ENCODE data around the gene ERMAP. TPM values are rescaled to one million over a fixed set of nuclear protein-coding genes. Genes with fewer than 3 reads are reported as not detected.
"Not testable (repeated sequence)": the region's sequence is repeated elsewhere in the genome, so short reads cannot be mapped to it uniquely, and the experiment has no call there.

ERMAP gene
- total RNA-seq, 1 experiment from 2014 or later: 17.2 TPM

- CTCF ChIA-PET: interaction anchor here (0.8 kb wide), 1 partner anchor 27 kb away, joined by 3 read pairs; no protein-coding TSS in a partner anchor
- POLR2A ChIA-PET: interaction anchor here (0.6 to 1.4 kb wide), 5 partner anchors 10 to 299 kb away, joined by 3 to 6 read pairs (median 3); partner anchors contain the start of gene YBX1
- H3K27me3 Mint-ChIP-seq (ENCODE audit: insufficient read depth, unreplicated experiment): no peaks in the 10 kb centered on the region
- peaks cover 5% of the 10 kb centered on the region for H3K36me3 Mint-ChIP-seq (ENCODE audit: insufficient read depth, unreplicated experiment)
- no peaks in the 10 kb centered on the region for H3K4me1 Mint-ChIP-seq (ENCODE audit: insufficient read depth, unreplicated experiment)
- H3K4me3 Mint-ChIP-seq (ENCODE audit: unreplicated experiment): no peak overlapping the region
- no peak for DNase-seq (ENCODE audit: unreplicated experiment)
- no TSS peak for BruUV-seq (replicated peaks)
- intact Hi-C loops (cut with micrococcal nuclease): no loop called here
- H3K27ac Mint-ChIP-seq (ENCODE audit: low read depth, unreplicated experiment): no peak overlapping the region
- no peak for TF ChIP-seq CTCF (IDR thresholded peaks at IDR 0.05; ENCODE audit: unreplicated experiment)
- H3K9me3 Mint-ChIP-seq (ENCODE audit: unreplicated experiment): no peaks in the 10 kb centered on the region
These were observed 10.8 kb upstream of the ERMAP start for GRCh38 chr1:42806171-42806570.

DNA sequence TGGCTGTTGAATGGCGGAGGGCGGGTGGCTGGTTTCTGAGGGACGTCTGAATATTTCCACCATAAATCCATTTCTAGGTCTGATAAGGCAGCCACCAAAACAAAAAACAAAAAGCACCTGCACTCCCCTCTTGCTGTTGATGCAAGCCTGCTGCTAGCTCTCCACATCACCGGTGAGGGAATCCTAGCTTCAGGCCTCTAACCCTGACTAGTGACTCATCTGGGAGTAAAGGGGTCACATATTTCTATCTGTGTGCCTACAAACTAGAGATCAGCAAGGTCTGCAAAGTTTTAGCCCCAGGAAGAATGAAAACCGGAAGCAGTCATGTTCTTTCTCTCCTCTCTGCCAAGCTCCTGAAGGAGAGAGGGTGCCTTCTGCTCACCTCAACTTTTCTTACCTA lies 10.3 kb upstream of the ERMAP start:
- intact Hi-C loops (cut with micrococcal nuclease): no loop called here
- no TSS peak for BruUV-seq (replicated peaks)
- H3K4me1 Mint-ChIP-seq (ENCODE audit: insufficient read depth, unreplicated experiment): no peaks in the 10 kb centered on the region
- no peaks in the 10 kb centered on the region for H3K9me3 Mint-ChIP-seq (ENCODE audit: unreplicated experiment)
- DNase-seq (ENCODE audit: unreplicated experiment): no peak
- CTCF ChIA-PET: interaction anchor here (1.9 kb wide), 1 partner anchor 267 kb away, joined by 6 read pairs; no protein-coding TSS in a partner anchor
- peaks cover 5% of the 10 kb centered on the region for H3K36me3 Mint-ChIP-seq (ENCODE audit: insufficient read depth, unreplicated experiment)
- POLR2A ChIA-PET: interaction anchor here (0.6 to 1.4 kb wide), 4 partner anchors 10 to 299 kb away, joined by 3 to 6 read pairs (median 4); partner anchors contain the start of gene YBX1
- no peak overlapping the region for H3K4me3 Mint-ChIP-seq (ENCODE audit: unreplicated experiment)
- TF ChIP-seq CTCF (IDR thresholded peaks at IDR 0.05; ENCODE audit: unreplicated experiment): no peak
- H3K27me3 Mint-ChIP-seq (ENCODE audit: insufficient read depth, unreplicated experiment): no peaks in the 10 kb centered on the region
- H3K27ac Mint-ChIP-seq (ENCODE audit: low read depth, unreplicated experiment): no peak overlapping the region

- POLR2A ChIA-PET: interaction anchor here (1.2 to 1.4 kb wide), 2 partner anchors 9 to 40 kb away, joined by 4 read pairs; no protein-coding TSS in a partner anchor
- H3K4me1 Mint-ChIP-seq (ENCODE audit: insufficient read depth, unreplicated experiment): no peaks in the 10 kb centered on the region
- CTCF ChIA-PET: interaction anchor here (1.9 kb wide), 1 partner anchor 267 kb away, joined by 6 read pairs; no protein-coding TSS in a partner anchor
These were observed 9.8 kb upstream of the ERMAP start for GRCh38 chr1:42807056-42807668.

GRCh38 chr1:42814815-42815214 lies 2.1 kb upstream of the ERMAP start:
- H3K27ac Mint-ChIP-seq (ENCODE audit: low read depth, unreplicated experiment); intact Hi-C loops (cut with micrococcal nuclease); H3K27me3 Mint-ChIP-seq (ENCODE audit: insufficient read depth, unreplicated experiment); DNase-seq (ENCODE audit: unreplicated experiment); BruUV-seq (replicated peaks); H3K9me3 Mint-ChIP-seq (ENCODE audit: unreplicated experiment); H3K4me3 Mint-ChIP-seq (ENCODE audit: unreplicated experiment): not testable (repeated sequence)
- POLR2A ChIA-PET: interaction anchor here (3.8 to 11.5 kb wide), 2 partner anchors 31 to 48 kb away, joined by 56 to 88 read pairs; partner anchors contain the start of genes C1orf50, P3H1 and ZNF691
- peaks cover 15% of the 10 kb centered on the region for H3K4me1 Mint-ChIP-seq (ENCODE audit: insufficient read depth, unreplicated experiment)
- peaks cover 10% of the 10 kb centered on the region for H3K36me3 Mint-ChIP-seq (ENCODE audit: insufficient read depth, unreplicated experiment)
- CTCF ChIA-PET: interaction anchor here (0.5 to 0.6 kb wide), 2 partner anchors 258 to 575 kb away, joined by 3 read pairs; partner anchors contain the start of genes MED8 and SZT2

More at GRCh38 chr1:42807056-42807668, 9.8 kb upstream of the ERMAP start:
- DNase-seq (ENCODE audit: unreplicated experiment): no peak
- Mint-ChIP-seq H3K27ac (ENCODE audit: low read depth, unreplicated experiment) (no peak overlapping the region), H3K4me3 (ENCODE audit: unreplicated experiment) (no peak overlapping the region), H3K27me3 (ENCODE audit: insufficient read depth, unreplicated experiment) (no peaks in the 10 kb centered on the region), H3K9me3 (ENCODE audit: unreplicated experiment) (no peaks in the 10 kb centered on the region), H3K36me3 (ENCODE audit: insufficient read depth, unreplicated experiment) (peaks cover 5% of the 10 kb centered on the region)
- BruUV-seq (replicated peaks): no TSS peak
- no peak for TF ChIP-seq CTCF (IDR thresholded peaks at IDR 0.05; ENCODE audit: unreplicated experiment)
- intact Hi-C loops (cut with micrococcal nuclease): no loop called here
